IMR-90 (cell line): ENCODE measurements around the gene MAN1A2. TPM values are rescaled to one million over a fixed set of nuclear protein-coding genes. Genes with fewer than 3 reads are reported as not detected.

Source experiments
- ATAC-seq: fragments of 200-7000 bp; cut with Tn5 transposase; 2 replicates; pipeline ENCODE4 v1.9.1; 2020; ENCODE audit warnings: low read depth, mild to moderate bottlenecking, moderate library complexity
- BruUV-seq: library from RNA; stranded (reverse); fragments of 400-500 nt; replicated peaks from 2 replicates; lab custom pipeline; 2021; lab: Mats Ljungman, UMichigan
- CTCF ChIA-PET: fragments of 300-600 bp; formaldehyde crosslinking; extraction: SDS; loops from one replicate; lab custom pipeline; 2021; ENCODE audit warnings: antibody characterized with exemption; lab: Yijun Ruan, JAX
- POLR2A ChIA-PET: fragments of 300-600 bp; sonication (Branson Sonifier 250); formaldehyde crosslinking; loops from one replicate; lab custom pipeline; 2022; ENCODE audit warnings: antibody characterized with exemption; ENCODE audit not compliant: unreplicated experiment; lab: Charles Lee
- DNase-seq: peaks from one replicate; pipeline ENCODE4 v3.0.0; 2013
- H2AFZ ChIP-seq: replicated peaks from 2 replicates; pipeline ENCODE3; 2013; ENCODE audit warnings: low read length, mild to moderate bottlenecking; ENCODE audit not compliant: poor library complexity
- H2AK5ac ChIP-seq: 2 replicates; pipeline ENCODE4 v1.6.1; 2013; ENCODE audit warnings: low read depth, low read length, inconsistent platforms
- H2AK9ac ChIP-seq: replicated peaks from 2 replicates; pipeline ENCODE3; 2013; ENCODE audit warnings: mild to moderate bottlenecking, low read depth, low read length, moderate library complexity; ENCODE audit not compliant: poor library complexity
- H2BK120ac ChIP-seq: 2 replicates; pipeline ENCODE4 v1.6.1; 2013; ENCODE audit warnings: low read depth, low read length, inconsistent platforms
- H2BK15ac ChIP-seq: 3 replicates; pipeline ENCODE4 v1.6.1; 2013; ENCODE audit warnings: low read depth, low read length, inconsistent platforms
- H2BK20ac ChIP-seq: 2 replicates; pipeline ENCODE4 v1.6.1; 2013; ENCODE audit warnings: low read depth, mild to moderate bottlenecking, inconsistent platforms, low read length, moderate library complexity
- H2BK5ac ChIP-seq: 2 replicates; pipeline ENCODE4 v1.6.1; 2013; ENCODE audit warnings: mild to moderate bottlenecking, low read depth, low read length, inconsistent platforms; ENCODE audit not compliant: poor library complexity, severe bottlenecking
- H3K14ac ChIP-seq: replicated peaks from 2 replicates; pipeline ENCODE4 v1.6.1; 2013; ENCODE audit warnings: low read depth, low read length, inconsistent platforms
- H3K18ac ChIP-seq: 2 replicates; pipeline ENCODE4 v1.6.1; 2013; ENCODE audit warnings: low read depth, low read length, control low read depth
- H3K23ac ChIP-seq: 2 replicates; pipeline ENCODE4 v1.6.1; 2013; ENCODE audit warnings: low read depth, low read length, inconsistent platforms
- H3K27ac ChIP-seq: 2 replicates; pipeline ENCODE4 v1.5.1; 2013; ENCODE audit warnings: mild to moderate bottlenecking, control low read depth, low read length; ENCODE audit not compliant: insufficient read depth
- H3K27me3 ChIP-seq: 2 replicates; pipeline ENCODE4 v1.6.1; 2013; ENCODE audit warnings: low read length; ENCODE audit not compliant: control insufficient read depth, insufficient read depth
- H3K36me3 ChIP-seq: 2 replicates; pipeline ENCODE4 v1.6.1; 2013; ENCODE audit warnings: low read length, mixed read lengths; ENCODE audit not compliant: control insufficient read depth, insufficient read depth
- H3K4ac ChIP-seq: 2 replicates; pipeline ENCODE4 v1.6.1; 2013; ENCODE audit warnings: low read depth, low read length, inconsistent platforms
- H3K4me1 ChIP-seq: 2 replicates; pipeline ENCODE4 v1.6.1; 2013; ENCODE audit warnings: low read length, mixed read lengths; ENCODE audit not compliant: control insufficient read depth, insufficient read depth
- H3K4me2 ChIP-seq: 2 replicates; pipeline ENCODE4 v1.6.1; 2013; ENCODE audit warnings: low read depth, mild to moderate bottlenecking, control low read depth, low read length, moderate library complexity
- H3K4me3 ChIP-seq: 2 replicates; pipeline ENCODE4 v1.5.1; 2013; ENCODE audit warnings: low read depth, mild to moderate bottlenecking, control low read depth, low read length, moderate library complexity; ENCODE audit not compliant: insufficient read depth
- H3K56ac ChIP-seq: 2 replicates; pipeline ENCODE4 v1.6.1; 2013; ENCODE audit warnings: low read length, inconsistent platforms; ENCODE audit not compliant: insufficient read depth; ENCODE audit errors: extremely low read depth
- H3K79me1 ChIP-seq, 2 experiments: 2 replicates each; pipeline ENCODE4 v1.6.1; 2013; ENCODE audit warnings: low read length in 2 of 2, inconsistent platforms in 1 of 2, low read depth in 1 of 2
- H3K9ac ChIP-seq: 2 replicates; pipeline ENCODE4 v1.6.1; 2013; ENCODE audit warnings: low read depth, low read length, control low read depth
- H3K9me1 ChIP-seq: 2 replicates; pipeline ENCODE4 v1.6.1; 2013; ENCODE audit warnings: low read length, inconsistent platforms; ENCODE audit not compliant: insufficient read depth
- H3K9me3 ChIP-seq: 2 replicates; pipeline ENCODE4 v1.6.1; 2013; ENCODE audit warnings: low read length; ENCODE audit not compliant: control insufficient read depth, insufficient read depth
- H4K20me1 ChIP-seq: 2 replicates; pipeline ENCODE4 v1.6.1; 2013; ENCODE audit warnings: low read length, inconsistent platforms; ENCODE audit not compliant: insufficient read depth
- H4K5ac ChIP-seq: 2 replicates; pipeline ENCODE4 v1.6.1; 2013; ENCODE audit warnings: mild to moderate bottlenecking, low read depth, low read length, control low read depth
- H4K8ac ChIP-seq, 2 experiments: 2 replicates each; pipeline ENCODE4 v1.6.1; 2013; ENCODE audit warnings: low read depth in 2 of 2, low read length in 2 of 2, control low read depth in 1 of 2, inconsistent platforms in 1 of 2
- H4K91ac ChIP-seq: 2 replicates; pipeline ENCODE4 v1.6.1; 2013; ENCODE audit warnings: low read depth, low read length, inconsistent platforms; ENCODE audit not compliant: insufficient read depth
- CTCF ChIP-seq: conservative IDR thresholded peaks from 2 replicates; pipeline ENCODE4 v1.5.1; 2012; ENCODE audit warnings: mild to moderate bottlenecking, low read depth, low read length, improper control_type of control experiment
- MXI1 ChIP-seq: IDR thresholded peaks from 2 replicates; pipeline ENCODE4 v1.6.1; 2012; ENCODE audit warnings: low read depth, mild to moderate bottlenecking, low read length, moderate library complexity, borderline replicate concordance
- NFE2L2 ChIP-seq: fragments of 150-350 bp; IDR thresholded peaks from 2 replicates; pipeline ENCODE4 v1.6.1; 2016; ENCODE audit warnings: low read depth, mild to moderate bottlenecking, low read length
- WGBS, 2 experiments: methylation state at CpG; one replicate each; pipeline versions ENCODE4 v1.1.5 to v1.1.7; 2013; ENCODE audit warnings: missing lambda C conversion rate in 2 of 2; ENCODE audit not compliant: insufficient read length in 1 of 2; ENCODE audit errors: extremely low coverage in 2 of 2; 5-methylcytosine and 5-hydroxymethylcytosine counted together
- dilution Hi-C: fragments of 300-500 bp; cut with HindIII; formaldehyde crosslinking; loops from one replicate; pipeline ENCODE4 v1.14.3; 2018; ENCODE audit warnings: low sequenced_read_pairs; ENCODE audit not compliant: unreplicated experiment
- in situ Hi-C: fragments of 300-500 bp; cut with MboI; formaldehyde crosslinking; loops from 3 replicates; pipeline ENCODE4 v1.14.3; 2019; ENCODE audit warnings: low sequenced_read_pairs, inconsistent platforms, mixed read lengths
- intact Hi-C: fragments of 100-400 bp; cut with micrococcal nuclease; formaldehyde crosslinking; loops from 2 replicates; pipeline ENCODE4 v1.10.0; 2022
- polyA plus RNA-seq, 3 experiments: library from polyadenylated mRNA; depleted of rRNA; stranded (reverse); fragments of >200 nt; gene quantifications; 2 replicates each; pipeline ENCODE4 v1.2.3, GENCODE V29; 2012; ENCODE audit warnings: low replicate concordance in 1 of 3
- total RNA-seq: library from RNA; depleted of rRNA; stranded (reverse); fragments of >200 nt; gene quantifications from 2 replicates; pipeline ENCODE4 v1.2.3, GENCODE V29; 2012

Gene MAN1A2
- total and polyA plus RNA-seq, 2 of the 4 experiments (the other 2 are of a cell fraction) = 12.4 to 29.4 TPM

GRCh38 chr1:117574161-117574835 lies 207.0 kb downstream of the MAN1A2 start:
- Histone ChIP-seq H3K9ac (no peak overlapping the region), H3K18ac (no peak overlapping the region), H3K4me1 (no peaks in the 10 kb centered on the region; the same call in 1 of the 2 replicates), H4K5ac (no peak overlapping the region), H2AFZ (no peak overlapping the region), H4K91ac (no peak overlapping the region), H3K4me3 (no peak overlapping the region), H3K4ac (no peak overlapping the region), H3K4me2 (no peak overlapping the region), H3K27me3 (peaks cover 14% of the 10 kb centered on the region), H2BK20ac (no peak overlapping the region), H2BK15ac (no peak overlapping the region), H2BK5ac (no peak overlapping the region), H2AK9ac (no peak overlapping the region), H3K27ac (no peak overlapping the region), H3K14ac (no peak overlapping the region), H2BK120ac (no peak overlapping the region), H3K9me3 (no peaks in the 10 kb centered on the region), H3K23ac (no peak overlapping the region), H3K9me1 (no peaks in the 10 kb centered on the region), H4K8ac (no peak overlapping the region), H3K36me3 (no peaks in the 10 kb centered on the region), H3K79me1 (no peaks in the 10 kb centered on the region), H3K56ac (no peak overlapping the region), H4K20me1 (no peaks in the 10 kb centered on the region), H2AK5ac (no peak overlapping the region)
- ChIA-PET CTCF (no interaction called here), POLR2A (no interaction called here)
- in situ Hi-C loops (no loop called here), dilution Hi-C loops (no loop called here), intact Hi-C loops (no loop called here)
- WGBS, 2 experiments = 34% methylated on average over 2 of the region's 5 CpGs; no CpG with 5 or more reads in 1 of the 2 experiments
- BruUV-seq = no TSS peak
- no peak for ATAC-seq
- no peak for DNase-seq
- TF ChIP-seq NFE2L2 (no peak), MXI1 (no peak), CTCF (no peak)
